SU-DHL-6 (cell line): ENCODE results near the gene HAUS1.
"Not testable (repeated sequence)": the region's sequence is repeated elsewhere in the genome, so short reads cannot be mapped to it uniquely, and the experiment has no call there.

Source experiments
- H2AFZ ChIP-seq: fragments of 200-600 bp; sonication (generic); 2 replicates; pipeline ENCODE4 v1.6.1; 2014; ENCODE audit warnings: low read depth, mild to moderate bottlenecking, moderate library complexity, mixed read lengths, antibody characterized with exemption, low read length; ENCODE audit not compliant: severe bottlenecking
- H3F3A ChIP-seq: fragments of 200-600 bp; shearing (Covaris generic); 2 replicates; pipeline ENCODE4 v1.6.0; 2016; ENCODE audit warnings: antibody characterized with exemption, mild to moderate bottlenecking; ENCODE audit not compliant: insufficient read depth
- H3K27ac ChIP-seq: fragments of 200-600 bp; sonication (generic); 2 replicates; pipeline ENCODE4 v1.5.1; 2016; ENCODE audit warnings: low read depth, mild to moderate bottlenecking, low read length, moderate library complexity, mixed read lengths
- H3K27me3 ChIP-seq: fragments of 200-600 bp; sonication (generic), shearing (Covaris generic); 2 replicates; pipeline ENCODE4 v1.6.0; 2014; ENCODE audit warnings: mild to moderate bottlenecking, low read length
- H3K36me3 ChIP-seq: fragments of 200-600 bp; sonication (generic); 2 replicates; pipeline ENCODE4 v1.6.1; 2014; ENCODE audit warnings: mild to moderate bottlenecking, low read length, mixed read lengths
- H3K4me2 ChIP-seq: fragments of 300-600, 200-600 bp; shearing (Covaris generic), sonication (generic); 2 replicates; pipeline ENCODE4 v1.6.0; 2014; ENCODE audit warnings: low read length, low read depth, mild to moderate bottlenecking; ENCODE audit not compliant: poor library complexity, severe bottlenecking
- H3K4me3 ChIP-seq: fragments of 200-600 bp; sonication (generic); 2 replicates; pipeline ENCODE4 v1.5.1; 2014; ENCODE audit warnings: antibody characterized with exemption, low read length, mild to moderate bottlenecking, mixed read lengths; ENCODE audit not compliant: insufficient read depth, poor library complexity, severe bottlenecking
- H3K79me2 ChIP-seq: fragments of 200-600 bp; sonication (generic); 2 replicates; pipeline ENCODE4 v1.6.1; 2014; ENCODE audit warnings: mild to moderate bottlenecking, low read length, moderate library complexity; ENCODE audit not compliant: insufficient read depth
- H3K9ac ChIP-seq: fragments of 200-600 bp; sonication (generic); 2 replicates; pipeline ENCODE4 v1.7.0; 2014; ENCODE audit warnings: mild to moderate bottlenecking, low read length
- H3K9me2 ChIP-seq: fragments of 200-600 bp; sonication (generic); replicated peaks from 2 replicates; pipeline ENCODE4 v1.6.1; 2014; ENCODE audit warnings: low read length; ENCODE audit not compliant: insufficient read depth
- H3K9me3 ChIP-seq: fragments of 200-600 bp; sonication (generic); 2 replicates; pipeline ENCODE4 v1.6.1; 2014; ENCODE audit warnings: low read length, mixed read lengths; ENCODE audit not compliant: insufficient read depth
- H4K20me1 ChIP-seq: fragments of 200-600 bp; sonication (generic); 2 replicates; pipeline ENCODE4 v1.6.1; 2014; ENCODE audit warnings: low read depth, mild to moderate bottlenecking, antibody characterized with exemption, low read length, moderate library complexity, mixed read lengths
- CTCF ChIP-seq: fragments of 200-600 bp; sonication (generic); IDR thresholded peaks from one replicate; pipeline ENCODE4 v1.5.1; 2017; ENCODE audit warnings: antibody characterized with exemption, mild to moderate bottlenecking, low read length, moderate library complexity; ENCODE audit not compliant: insufficient read depth, poor library complexity, severe bottlenecking
- EZH2phosphoT487 ChIP-seq: fragments of 200-600 bp; sonication (generic), shearing (Covaris generic); conservative IDR thresholded peaks from 2 replicates; pipeline ENCODE4 v1.6.1; 2018; ENCODE audit warnings: mild to moderate bottlenecking, antibody characterized with exemption, low read length, moderate library complexity, mixed read lengths

Gene HAUS1

GRCh38 chr18:46161703-46162396 lies 57.7 kb downstream of the HAUS1 start:
- no peaks in the 10 kb centered on the region for H3K27me3 ChIP-seq
- no peaks in the 10 kb centered on the region for H3K36me3 ChIP-seq
- H3K79me2 ChIP-seq: no peaks in the 10 kb centered on the region
- TF ChIP-seq EZH2phosphoT487 (no peak), CTCF (no peak)
- no peaks in the 10 kb centered on the region for H3K9me3 ChIP-seq
- H4K20me1 ChIP-seq: no peaks in the 10 kb centered on the region
- H3K27ac ChIP-seq: no peak overlapping the region
- H3K9me2 ChIP-seq: no peaks in the 10 kb centered on the region
- no peak overlapping the region for H2AFZ ChIP-seq
- no peak overlapping the region for H3K4me3 ChIP-seq
- H3F3A ChIP-seq: no peaks in the 10 kb centered on the region
- H3K9ac ChIP-seq: no peak overlapping the region
- H3K4me2 ChIP-seq: no peak overlapping the region

- Histone ChIP-seq H3K27ac (no peak overlapping the region), H3K9ac (no peak overlapping the region), H3K27me3 (no peaks in the 10 kb centered on the region), H3K4me3 (no peak overlapping the region), H3K79me2 (no peaks in the 10 kb centered on the region), H4K20me1 (no peaks in the 10 kb centered on the region), H3K4me2 (no peak overlapping the region), H3K9me2 (no peaks in the 10 kb centered on the region), H3F3A (no peaks in the 10 kb centered on the region), H2AFZ (no peak overlapping the region), H3K36me3 (no peaks in the 10 kb centered on the region), H3K9me3 (no peaks in the 10 kb centered on the region)
- no peak for TF ChIP-seq CTCF
- TF ChIP-seq EZH2phosphoT487: no peak
Measured at GRCh38 chr18:46163091-46163490, 58.9 kb downstream of the HAUS1 start.

- no peaks in the 10 kb centered on the region for H3K79me2 ChIP-seq
- H3K4me3 ChIP-seq: no peak overlapping the region
- no peak overlapping the region for H3K9ac ChIP-seq
- H3F3A ChIP-seq: peaks cover 3% of the 10 kb centered on the region
- no peaks in the 10 kb centered on the region for H3K36me3 ChIP-seq
- no peaks in the 10 kb centered on the region for H4K20me1 ChIP-seq
- no peaks in the 10 kb centered on the region for H3K27me3 ChIP-seq
- H2AFZ ChIP-seq: no peak overlapping the region
- TF ChIP-seq EZH2phosphoT487 (no peak), CTCF (no peak)
- H3K4me2 ChIP-seq: no peak overlapping the region
- no peaks in the 10 kb centered on the region for H3K9me2 ChIP-seq
- H3K27ac ChIP-seq: no peak overlapping the region
- no peaks in the 10 kb centered on the region for H3K9me3 ChIP-seq
Measured at GRCh38 chr18:46163941-46164499, 59.8 kb downstream of the HAUS1 start.

- H3K27ac ChIP-seq, H3K79me2 ChIP-seq, H3K9me3 ChIP-seq, H3F3A ChIP-seq, H2AFZ ChIP-seq, H3K36me3 ChIP-seq, H3K9ac ChIP-seq, H3K9me2 ChIP-seq, H3K4me3 ChIP-seq, H3K27me3 ChIP-seq, H3K4me2 ChIP-seq, H4K20me1 ChIP-seq: not testable (repeated sequence)
Measured at GRCh38 chr18:46164502-46164901, 60.3 kb downstream of the HAUS1 start.
